Measurements from ENCODE around the gene ST3GAL3.

The ST3GAL3 gene

GRCh38 chr1:43753422-43753821 lies 46.1 kb downstream of the ST3GAL3 start:
- H3K4ac ChIP-seq (ENCODE audit: low read depth, low read length) = no peak overlapping the region
- no peak for DNase-seq
- no peaks in the 10 kb centered on the region for H3K27me3 ChIP-seq (ENCODE audit: insufficient read depth, low read length, poor library complexity)
- no peak overlapping the region for H4K8ac ChIP-seq (ENCODE audit: low read depth, low read length)
- H4K5ac ChIP-seq (ENCODE audit: low read length) = no peak overlapping the region
- no peak overlapping the region for H2BK5ac ChIP-seq (ENCODE audit: low read length)
- no peak overlapping the region for H3K18ac ChIP-seq (ENCODE audit: low read length)
- H3K4me3 ChIP-seq (ENCODE audit: low read length) = no peak overlapping the region
- H2AK5ac ChIP-seq (ENCODE audit: low read length) = no peak overlapping the region
- no peak overlapping the region for H2BK120ac ChIP-seq (ENCODE audit: low read depth, low read length)
- WGBS (ENCODE audit: extremely low coverage, insufficient coverage, low lambda C conversion rate) = no CpG with 5 or more reads among the region's 1 CpG
- H3K4me2 ChIP-seq (ENCODE audit: low read length) = no peak overlapping the region
- no peaks in the 10 kb centered on the region for H3K79me1 ChIP-seq (ENCODE audit: low read length)
- H3K23ac ChIP-seq (ENCODE audit: low read length) = no peak overlapping the region
- H3K36me3 ChIP-seq (ENCODE audit: control insufficient read depth, insufficient read depth, low read length) = no peaks in the 10 kb centered on the region
- H3K9ac ChIP-seq (ENCODE audit: low read length) = no peak overlapping the region
- H3K79me2 ChIP-seq (ENCODE audit: control insufficient read depth, insufficient read depth, low read length) = no peaks in the 10 kb centered on the region
- no peaks in the 10 kb centered on the region for H3K4me1 ChIP-seq (ENCODE audit: control insufficient read depth, low read depth, low read length)
- no peak overlapping the region for H3K27ac ChIP-seq (ENCODE audit: low read depth, low read length)
- H3K56ac ChIP-seq (ENCODE audit: low read length) = no peak overlapping the region
- H2BK15ac ChIP-seq (replicated peaks; ENCODE audit: low read depth) = no peak overlapping the region

- H3K27ac ChIP-seq (ENCODE audit: low read depth, low read length) = no peak overlapping the region
- H4K5ac ChIP-seq (ENCODE audit: low read length) = no peak overlapping the region
- H3K4me3 ChIP-seq (ENCODE audit: low read length) = no peak overlapping the region
- no peak overlapping the region for H3K4ac ChIP-seq (ENCODE audit: low read depth, low read length)
- H3K79me1 ChIP-seq (ENCODE audit: low read length) = no peaks in the 10 kb centered on the region
- no peak overlapping the region for H3K9ac ChIP-seq (ENCODE audit: low read length)
- DNase-seq = no peak
- H3K23ac ChIP-seq (ENCODE audit: low read length) = no peak overlapping the region
- H2BK120ac ChIP-seq (ENCODE audit: low read depth, low read length) = no peak overlapping the region
- no peak overlapping the region for H3K56ac ChIP-seq (ENCODE audit: low read length)
- no peaks in the 10 kb centered on the region for H3K79me2 ChIP-seq (ENCODE audit: control insufficient read depth, insufficient read depth, low read length)
- H2AK5ac ChIP-seq (ENCODE audit: low read length) = no peak overlapping the region
- no peak overlapping the region for H4K8ac ChIP-seq (ENCODE audit: low read depth, low read length)
- no peak overlapping the region for H3K4me2 ChIP-seq (ENCODE audit: low read length)
- H3K18ac ChIP-seq (ENCODE audit: low read length) = no peak overlapping the region
- no peak overlapping the region for H2BK5ac ChIP-seq (ENCODE audit: low read length)
- no peaks in the 10 kb centered on the region for H3K36me3 ChIP-seq (ENCODE audit: control insufficient read depth, insufficient read depth, low read length)
- H3K27me3 ChIP-seq (ENCODE audit: insufficient read depth, low read length, poor library complexity) = no peaks in the 10 kb centered on the region
- no peaks in the 10 kb centered on the region for H3K4me1 ChIP-seq (ENCODE audit: control insufficient read depth, low read depth, low read length)
- H2BK15ac ChIP-seq (replicated peaks; ENCODE audit: low read depth) = no peak overlapping the region
Measured at GRCh38 chr1:43754892-43755291, 47.6 kb downstream of the ST3GAL3 start.

- Histone ChIP-seq H3K36me3 (ENCODE audit: control insufficient read depth, insufficient read depth, low read length) (no peaks in the 10 kb centered on the region), H4K8ac (ENCODE audit: low read depth, low read length) (no peak overlapping the region), H2BK15ac (replicated peaks; ENCODE audit: low read depth) (no peak overlapping the region), H3K79me2 (ENCODE audit: control insufficient read depth, insufficient read depth, low read length) (no peaks in the 10 kb centered on the region), H2BK120ac (ENCODE audit: low read depth, low read length) (no peak overlapping the region), H3K27me3 (ENCODE audit: insufficient read depth, low read length, poor library complexity) (no peaks in the 10 kb centered on the region), H3K9ac (ENCODE audit: low read length) (no peak overlapping the region), H3K4me3 (ENCODE audit: low read length) (no peak overlapping the region), H4K5ac (ENCODE audit: low read length) (no peak overlapping the region), H3K79me1 (ENCODE audit: low read length) (no peaks in the 10 kb centered on the region), H3K4me2 (ENCODE audit: low read length) (no peak overlapping the region), H2AK5ac (ENCODE audit: low read length) (no peak overlapping the region), H3K18ac (ENCODE audit: low read length) (no peak overlapping the region), H2BK5ac (ENCODE audit: low read length) (no peak overlapping the region), H3K23ac (ENCODE audit: low read length) (no peak overlapping the region), H3K56ac (ENCODE audit: low read length) (no peak overlapping the region), H3K4ac (ENCODE audit: low read depth, low read length) (no peak overlapping the region), H3K4me1 (ENCODE audit: control insufficient read depth, low read depth, low read length) (no peaks in the 10 kb centered on the region), H3K27ac (ENCODE audit: low read depth, low read length) (no peak overlapping the region)
- DNase-seq = no peak
- no CpG with 5 or more reads among the region's 2 CpGs for WGBS (ENCODE audit: extremely low coverage, insufficient coverage, low lambda C conversion rate)
Measured at GRCh38 chr1:43757343-43758053, 50.2 kb downstream of the ST3GAL3 start.

GRCh38 chr1:43760745-43761317 lies 53.5 kb downstream of the ST3GAL3 start:
- H3K79me2 ChIP-seq (ENCODE audit: control insufficient read depth, insufficient read depth, low read length) = no peaks in the 10 kb centered on the region

GRCh38 chr1:43763497-43763973 lies 56.2 kb downstream of the ST3GAL3 start:
- H4K8ac ChIP-seq (ENCODE audit: low read depth, low read length) = no peak overlapping the region
- no peaks in the 10 kb centered on the region for H3K79me1 ChIP-seq (ENCODE audit: low read length)
- no peak overlapping the region for H3K27ac ChIP-seq (ENCODE audit: low read depth, low read length)
- H2BK120ac ChIP-seq (ENCODE audit: low read depth, low read length) = no peak overlapping the region
- H3K23ac ChIP-seq (ENCODE audit: low read length) = no peak overlapping the region
- WGBS (ENCODE audit: extremely low coverage, insufficient coverage, low lambda C conversion rate) = no CpG with 5 or more reads among the region's 4 CpGs
- no peak overlapping the region for H4K5ac ChIP-seq (ENCODE audit: low read length)
- H3K4me1 ChIP-seq (ENCODE audit: control insufficient read depth, low read depth, low read length) = peaks cover 12% of the 10 kb centered on the region
- H2BK5ac ChIP-seq (ENCODE audit: low read length) = no peak overlapping the region
- no peaks in the 10 kb centered on the region for H3K79me2 ChIP-seq (ENCODE audit: control insufficient read depth, insufficient read depth, low read length)
- no peak overlapping the region for H3K4me3 ChIP-seq (ENCODE audit: low read length)
- H3K4me2 ChIP-seq (ENCODE audit: low read length) = no peak overlapping the region
- H3K9ac ChIP-seq (ENCODE audit: low read length) = no peak overlapping the region
- H3K18ac ChIP-seq (ENCODE audit: low read length) = no peak overlapping the region
- H3K27me3 ChIP-seq (ENCODE audit: insufficient read depth, low read length, poor library complexity) = no peaks in the 10 kb centered on the region
- no peaks in the 10 kb centered on the region for H3K36me3 ChIP-seq (ENCODE audit: control insufficient read depth, insufficient read depth, low read length)
- H3K4ac ChIP-seq (ENCODE audit: low read depth, low read length) = no peak overlapping the region
- peak; percentile 93 for DNase-seq
- no peak overlapping the region for H2BK15ac ChIP-seq (replicated peaks; ENCODE audit: low read depth)
- no peak overlapping the region for H2AK5ac ChIP-seq (ENCODE audit: low read length)
- H3K56ac ChIP-seq (ENCODE audit: low read length) = no peak overlapping the region

More at GRCh38 chr1:43760745-43761317, 53.5 kb downstream of the ST3GAL3 start:
- H3K4ac ChIP-seq (ENCODE audit: low read depth, low read length) = no peak overlapping the region
- H2BK120ac ChIP-seq (ENCODE audit: low read depth, low read length) = no peak overlapping the region
- H4K8ac ChIP-seq (ENCODE audit: low read depth, low read length) = no peak overlapping the region
- H3K36me3 ChIP-seq (ENCODE audit: control insufficient read depth, insufficient read depth, low read length) = no peaks in the 10 kb centered on the region
- peaks cover 2% of the 10 kb centered on the region for H3K4me1 ChIP-seq (ENCODE audit: control insufficient read depth, low read depth, low read length)
- H3K4me2 ChIP-seq (ENCODE audit: low read length) = no peak overlapping the region
- H3K4me3 ChIP-seq (ENCODE audit: low read length) = no peak overlapping the region
- H3K56ac ChIP-seq (ENCODE audit: low read length) = no peak overlapping the region
- H3K79me1 ChIP-seq (ENCODE audit: low read length) = no peaks in the 10 kb centered on the region
- H3K18ac ChIP-seq (ENCODE audit: low read length) = no peak overlapping the region
- H2AK5ac ChIP-seq (ENCODE audit: low read length) = no peak overlapping the region
- no CpG with 5 or more reads among the region's 3 CpGs for WGBS (ENCODE audit: extremely low coverage, insufficient coverage, low lambda C conversion rate)
- H3K23ac ChIP-seq (ENCODE audit: low read length) = no peak overlapping the region
- H2BK5ac ChIP-seq (ENCODE audit: low read length) = no peak overlapping the region
- no peak overlapping the region for H4K5ac ChIP-seq (ENCODE audit: low read length)
- H2BK15ac ChIP-seq (replicated peaks; ENCODE audit: low read depth) = no peak overlapping the region
- no peaks in the 10 kb centered on the region for H3K27me3 ChIP-seq (ENCODE audit: insufficient read depth, low read length, poor library complexity)
- DNase-seq = no peak
- H3K9ac ChIP-seq (ENCODE audit: low read length) = no peak overlapping the region
- H3K27ac ChIP-seq (ENCODE audit: low read depth, low read length) = no peak overlapping the region

- Histone ChIP-seq H3K27me3 (ENCODE audit: insufficient read depth, low read length, poor library complexity) (no peaks in the 10 kb centered on the region), H3K4me2 (ENCODE audit: low read length) (no peak overlapping the region), H3K4ac (ENCODE audit: low read depth, low read length) (no peak overlapping the region), H3K79me2 (ENCODE audit: control insufficient read depth, insufficient read depth, low read length) (no peaks in the 10 kb centered on the region), H3K56ac (ENCODE audit: low read length) (peak overlapping the region; percentile 50), H2BK120ac (ENCODE audit: low read depth, low read length) (no peak overlapping the region), H3K79me1 (ENCODE audit: low read length) (no peaks in the 10 kb centered on the region), H3K36me3 (ENCODE audit: control insufficient read depth, insufficient read depth, low read length) (no peaks in the 10 kb centered on the region), H3K23ac (ENCODE audit: low read length) (no peak overlapping the region), H4K5ac (ENCODE audit: low read length) (no peak overlapping the region), H2BK15ac (replicated peaks; ENCODE audit: low read depth) (no peak overlapping the region), H3K4me1 (ENCODE audit: control insufficient read depth, low read depth, low read length) (peaks cover 12% of the 10 kb centered on the region), H3K18ac (ENCODE audit: low read length) (peak overlapping the region; percentile 40), H3K4me3 (ENCODE audit: low read length) (no peak overlapping the region), H3K27ac (ENCODE audit: low read depth, low read length) (no peak overlapping the region), H3K9ac (ENCODE audit: low read length) (no peak overlapping the region), H2AK5ac (ENCODE audit: low read length) (no peak overlapping the region), H4K8ac (ENCODE audit: low read depth, low read length) (no peak overlapping the region), H2BK5ac (ENCODE audit: low read length) (no peak overlapping the region)
- WGBS (ENCODE audit: extremely low coverage, insufficient coverage, low lambda C conversion rate) = no CpG with 5 or more reads among the region's 6 CpGs
- DNase-seq = peak; percentile 50
Measured at GRCh38 chr1:43764581-43764980, 57.2 kb downstream of the ST3GAL3 start.
